ENCODE data around the gene SRPK1.

GRCh38 chr6:35954333-35954732, 33.4 kb upstream of the SRPK1 start:
- TF ChIP-seq CTCF (IDR thresholded peaks at IDR 0.05; ENCODE audit: low read depth, low read length, poor library complexity, severe bottlenecking) (no peak), EZH2phosphoT487 (IDR thresholded peaks at IDR 0.05; ENCODE audit: borderline replicate concordance, low read length) (no peak)

Measured in DOHH2 (cell line).